K562 (cell line): Measurements from ENCODE around the gene RCSD1. TPM values are rescaled to one million over a fixed set of nuclear protein-coding genes. Genes with fewer than 3 reads are reported as not detected.

Experiments used
- ATAC-seq: fragments of 200-7000 bp; cut with Tn5 transposase; 3 replicates; pipeline ENCODE4 v1.9.1; 2020; ENCODE audit warnings: moderate library complexity
- BruUV-seq: library from RNA; stranded (reverse); fragments of 400-500 nt; replicated peaks from 2 replicates; lab custom pipeline; 2021; lab: Mats Ljungman, UMichigan
- CTCF ChIA-PET: fragments of 300-600 bp; formaldehyde crosslinking; extraction: SDS; loops from one replicate; lab custom pipeline; 2021; ENCODE audit warnings: low intra/inter-chr PET ratio; lab: Yijun Ruan, JAX
- POLR2A ChIA-PET: fragments of 300-600, 350-650 bp; sonication (Branson Sonifier 250); formaldehyde crosslinking; extraction: SDS; loops from one replicate; lab custom pipeline; 2021; ENCODE audit warnings: antibody characterized with exemption, inconsistent platforms; lab: Yijun Ruan, JAX
- DNase-seq, 4 experiments: peaks; one replicate each; pipeline versions ENCODE4 v3.0.0 to v3.0.0-alpha.2; 2011 to 2018; ENCODE audit warnings: low spot score in 3 of 4, mixed read lengths in 3 of 4; ENCODE audit errors: extremely low read depth in 1 of 4
- FAIRE-seq: peaks from 2 replicates; lab custom pipeline; 2011; peaks lifted over from hg19 to GRCh38; lab: Jason Lieb, UNC
- H2AFZ ChIP-seq: 2 replicates; pipeline ENCODE4 v1.6.0; 2011; ENCODE audit warnings: low read depth, low read length, control low read depth, inconsistent platforms
- H3K27ac ChIP-seq: fragments of 200-600 bp; 3 replicates; pipeline ENCODE4 v1.8.0; 2011; ENCODE audit warnings: low read depth, mild to moderate bottlenecking, control low read depth, inconsistent platforms, low read length, moderate library complexity, mixed read lengths; ENCODE audit errors: extremely low read depth
- H3K27me3 ChIP-seq, 2 experiments: fragments of 300-600 bp in 1 of 2; 2 replicates in 1 of 2; 3 replicates in 1 of 2; pipeline versions ENCODE4 v1.6.0 to v1.8.0; 2011; ENCODE audit warnings: inconsistent platforms in 2 of 2, low read length in 2 of 2, mild to moderate bottlenecking in 1 of 2, mixed read lengths in 1 of 2, moderate library complexity in 1 of 2; ENCODE audit not compliant: control insufficient read depth in 2 of 2, insufficient read depth in 2 of 2
- H3K36me3 ChIP-seq: fragments of 300-600 bp; 3 replicates; pipeline ENCODE4 v1.8.0; 2011; ENCODE audit warnings: mild to moderate bottlenecking, low read length, inconsistent platforms; ENCODE audit not compliant: control insufficient read depth, insufficient read depth
- H3K4me1 ChIP-seq, 2 experiments: fragments of 200-600 bp in 1 of 2; replicated peaks in 1 of 2; 2 replicates in 1 of 2; 3 replicates in 1 of 2; pipeline versions ENCODE4 v1.5.1 to v1.8.0; 2011; ENCODE audit warnings: inconsistent platforms in 2 of 2, low read length in 2 of 2, mild to moderate bottlenecking in 1 of 2, mixed read lengths in 1 of 2, moderate library complexity in 1 of 2; ENCODE audit not compliant: control insufficient read depth in 2 of 2, insufficient read depth in 2 of 2
- H3K4me2 ChIP-seq: 2 replicates; pipeline ENCODE4 v1.6.1; 2011; ENCODE audit warnings: low read length, control low read depth, inconsistent platforms, mixed read lengths; ENCODE audit not compliant: insufficient read depth
- H3K4me3 ChIP-seq: fragments of 200-600 bp; sonication (generic), shearing (Covaris generic); 2 replicates; pipeline ENCODE4 v1.5.1; 2016; ENCODE audit warnings: control low read depth, inconsistent platforms
- H3K79me2 ChIP-seq: fragments of 200-600 bp; 3 replicates; pipeline ENCODE4 v1.8.0; 2011; ENCODE audit warnings: low read length, inconsistent platforms; ENCODE audit not compliant: control insufficient read depth, insufficient read depth
- H3K9ac ChIP-seq, 2 experiments: 2 replicates each; pipeline versions ENCODE4 v1.6.0 to v1.6.1; 2011; ENCODE audit warnings: low read depth in 2 of 2, low read length in 2 of 2, control low read depth in 1 of 2, inconsistent platforms in 1 of 2, mild to moderate bottlenecking in 1 of 2, mixed read lengths in 1 of 2; ENCODE audit not compliant: insufficient read depth in 1 of 2
- H3K9me1 ChIP-seq: one replicate; pipeline ENCODE4 v1.6.0; 2011; ENCODE audit warnings: inconsistent platforms, mild to moderate bottlenecking, low read length, moderate library complexity; ENCODE audit not compliant: control insufficient read depth, insufficient read depth
- H3K9me3 ChIP-seq: replicated peaks from 2 replicates; pipeline ENCODE4 v1.5.1; 2011; ENCODE audit warnings: low read depth, low read length, inconsistent platforms; ENCODE audit not compliant: control insufficient read depth, insufficient read depth
- H4K20me1 ChIP-seq: replicated peaks from 2 replicates; pipeline ENCODE4 v1.6.1; 2011; ENCODE audit warnings: low read length, inconsistent platforms, mixed read lengths; ENCODE audit not compliant: control insufficient read depth, insufficient read depth
- POLR3A ChIP-seq: IDR thresholded peaks from 2 replicates; pipeline ENCODE4 v1.6.1; 2011; ENCODE audit warnings: borderline replicate concordance, mild to moderate bottlenecking, moderate library complexity; ENCODE audit not compliant: insufficient read length, insufficient read depth; ENCODE audit errors: extremely low read depth
- RAD21 ChIP-seq, 2 experiments: fragments of 250-450 bp in 1 of 2; fragments of 450-650 bp in 1 of 2; sonication (Bioruptor Pico) in 1 of 2; formaldehyde crosslinking in 1 of 2; IDR thresholded peaks in 1 of 2; conservative IDR thresholded peaks in 1 of 2; 2 replicates each; pipeline versions ENCODE4 v1.4.0 to v1.8.0; 2020 to 2022; ENCODE audit warnings: mild to moderate bottlenecking in 2 of 2, moderate library complexity in 1 of 2
- XRCC3 ChIP-seq: fragments of 450-650 bp; IDR thresholded peaks from 2 replicates; pipeline ENCODE4 v1.6.1; 2017; ENCODE audit warnings: mild to moderate bottlenecking, moderate library complexity
- ZBTB17 ChIP-seq: fragments of 450-650 bp; formaldehyde crosslinking; IDR thresholded peaks from 2 replicates; pipeline ENCODE4 v1.4.0; 2020; ENCODE audit warnings: mild to moderate bottlenecking
- ZNF311 ChIP-seq: fragments of 250-450 bp; sonication (Bioruptor Pico); IDR thresholded peaks from 2 replicates; pipeline ENCODE4 v1.4.0; 2020; ENCODE audit warnings: mild to moderate bottlenecking, moderate library complexity
- WGBS: fragments of 100-300 bp; shearing (Covaris generic); methylation state at CpG from one replicate; pipeline ENCODE4 v1.1.6; 2016; ENCODE audit warnings: low coverage, mixed read lengths; ENCODE audit not compliant: insufficient coverage; ENCODE audit errors: missing lambda C conversion rate; 5-methylcytosine and 5-hydroxymethylcytosine counted together
- in situ Hi-C: fragments of 300-500 bp; cut with MboI; formaldehyde crosslinking; loops from 4 replicates; pipeline ENCODE4 v1.15.0; 2018; ENCODE audit warnings: inconsistent platforms, mixed read lengths
- intact Hi-C: fragments of 100-400 bp; cut with micrococcal nuclease; formaldehyde crosslinking; loops from 2 replicates; pipeline ENCODE4 v1.14.2; 2022
- polyA plus RNA-seq, 8 experiments: library from polyadenylated mRNA; depleted of rRNA in 4 of 8; stranded (reverse) in 5 of 8; unstranded in 3 of 8; fragments of >200 nt; fragmentation: Nextera tagmentation in 2 of 8; fragmentation: Illumina TruSeq in 1 of 8; extraction: Ambion mirVana in 2 of 8; extraction: Trizol in 1 of 8; gene quantifications; 2 replicates each; pipeline versions ENCODE4 v1.2.1 to v1.2.3, GENCODE V29; 2011 to 2014; ENCODE audit warnings: inconsistent platforms in 1 of 8, missing spikeins in 1 of 8
- total RNA-seq, 7 experiments: library from RNA; depleted of rRNA in 6 of 7; stranded (reverse); fragments of >200 nt in 6 of 7; fragmentation: Illumina TruSeq in 2 of 7; extraction: Trizol in 2 of 7; gene quantifications; 2 replicates each; pipeline versions ENCODE4 v1.2.1 to v1.2.3, GENCODE V29; 2011 to 2021; ENCODE audit warnings: low replicate concordance in 1 of 7

The RCSD1 gene
- total and polyA plus RNA-seq, 9 of the 15 experiments (the other 6 are each of a cell fraction or from before 2014, with no cell fraction given) = 7.8 to 69.8 (median 45.3) TPM

DNA sequence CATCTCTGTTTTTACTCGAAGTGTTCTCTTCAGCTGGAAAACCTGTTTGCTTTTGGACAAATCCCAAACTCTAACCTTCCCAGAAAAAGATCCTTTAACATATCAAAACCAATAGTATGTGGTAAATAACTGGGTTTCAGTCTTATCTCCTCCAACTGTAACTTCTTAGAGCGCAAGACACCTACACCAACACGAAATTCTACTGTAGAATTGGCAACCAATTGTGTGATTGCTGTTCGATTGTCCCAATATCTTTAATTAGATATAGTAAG, 85.9 kb downstream of the RCSD1 start (continued):
- no peak for TF ChIP-seq ZBTB17

DNA sequence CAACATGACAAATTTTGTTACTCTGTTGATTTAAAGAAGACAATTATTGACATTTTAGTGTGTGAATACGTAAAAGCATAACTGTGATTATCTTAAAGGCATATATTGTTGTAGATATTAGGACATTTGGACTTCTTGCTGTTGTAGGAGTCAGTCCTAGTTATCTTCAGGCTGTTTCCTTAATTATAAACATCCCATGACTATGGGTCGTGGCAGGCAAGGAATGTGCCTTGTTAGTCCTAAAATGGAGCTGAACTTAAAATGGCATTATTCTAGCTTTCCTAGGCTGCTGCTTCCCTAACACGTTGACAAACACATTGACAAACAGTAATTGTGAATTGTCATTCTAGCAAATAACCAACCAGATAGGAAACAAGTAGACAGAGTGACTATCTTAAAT, 87.3 kb downstream of the RCSD1 start:
- TSS peak; percentile 17 for BruUV-seq
- Histone ChIP-seq H3K4me3 (no peak overlapping the region), H3K4me1 (peaks cover 30 to 37% of the 10 kb centered on the region in 2 experiments), H2AFZ (peak overlapping the region; percentile 79), H3K9me3 (no peaks in the 10 kb centered on the region), H3K36me3 (no peaks in the 10 kb centered on the region), H3K9me1 (no peaks in the 10 kb centered on the region), H3K79me2 (peaks cover 6% of the 10 kb centered on the region), H3K27me3 (no peaks in the 10 kb centered on the region), H3K9ac (peak overlapping the region in 1 of 2 experiments; percentile 52; a peak in 2 of 4 replicates), H3K27ac (peak overlapping the region; percentile 59; the same call in 2 of the 3 replicates)
- in situ Hi-C loops (loop anchor here (5.0 kb wide), 2 partner anchors 80 to 365 kb away; no protein-coding TSS in a partner anchor), intact Hi-C loops (loop anchor here (5.0 kb wide), 1 partner anchor 105 kb away; no protein-coding TSS in a partner anchor)
- DNase-seq = no peak
- ChIA-PET CTCF (no interaction called here), POLR2A (interaction anchor here (0.6 to 1.6 kb wide), 6 partner anchors 10 to 197 kb away, joined by 3 to 5 read pairs (median 3); partner anchors contain the start of gene ADCY10)
- WGBS = 59% methylated on average over 3 of the region's 3 CpGs
- ATAC-seq = no peak
- 0 out of 4 replicates have a peak, but pooled peaks of 1 of the 2 experiments have one; percentile 10 for TF ChIP-seq RAD21 (CRISPR knock-in tag; conservative IDR thresholded peaks at IDR 0.05 in 1 of 2, IDR thresholded peaks at IDR 0.05 in 1 of 2)
- no peak for TF ChIP-seq POLR3A
- TF ChIP-seq ZNF311 = no peak
- no peak for TF ChIP-seq XRCC3
- TF ChIP-seq, all 486 proteins: peak for 1
- FAIRE-seq = no peak
- Histone ChIP-seq H4K20me1 (no peaks in the 10 kb centered on the region), H3K4me2 (peak overlapping the region; percentile 74; the same call in 1 of the 2 replicates)
